Caco-2 (cell line): Measurements from ENCODE around the gene RNGTT. TPM values are rescaled to one million over a fixed set of nuclear protein-coding genes. Genes with fewer than 3 reads are reported as not detected.

Source experiments
- BruUV-seq: library from RNA; stranded (reverse); fragments of 400-500 nt; replicated peaks from 2 replicates; lab custom pipeline; 2021; lab: Mats Ljungman, UMichigan
- CTCF ChIA-PET: fragments of 300-600 bp; sonication (Branson Sonifier 250); formaldehyde crosslinking; loops from one replicate; lab custom pipeline; 2022; ENCODE audit warnings: antibody characterized with exemption; lab: Charles Lee
- POLR2A ChIA-PET: fragments of 300-600 bp; sonication (Branson Sonifier 250); formaldehyde crosslinking; loops from one replicate; lab custom pipeline; 2022; ENCODE audit warnings: antibody characterized with exemption; lab: Charles Lee
- DNase-seq, 2 experiments: peaks; one replicate each; pipeline versions ENCODE4 v3.0.0 to v3.0.0-alpha.2; 2020 to 2022
- H3K27me3 ChIP-seq: replicated peaks from 2 replicates; pipeline ENCODE4 v1.6.0; 2011; ENCODE audit warnings: low read length; ENCODE audit not compliant: control insufficient read depth, insufficient read depth
- H3K36me3 ChIP-seq: 2 replicates; pipeline ENCODE4 v1.5.1; 2011; ENCODE audit warnings: low read length; ENCODE audit not compliant: control insufficient read depth, insufficient read depth
- H3K4me1 ChIP-seq: fragments of 250-450 bp; sonication (Bioruptor Pico); 2 replicates; pipeline ENCODE4 v1.5.1; 2020; ENCODE audit warnings: mild to moderate bottlenecking
- H3K4me3 ChIP-seq: 2 replicates; pipeline ENCODE4 v1.5.1; 2011; ENCODE audit warnings: low read depth, mild to moderate bottlenecking, control low read depth, low read length
- H3K9me3 ChIP-seq: fragments of 250-450 bp; sonication (Bioruptor Pico); 2 replicates; pipeline ENCODE4 v1.5.1; 2020; ENCODE audit warnings: mild to moderate bottlenecking, moderate library complexity
- H3K27ac Mint-ChIP-seq: one replicate; pipeline ENCODE4 v1.8.0; 2022; ENCODE audit warnings: mixed read lengths; ENCODE audit not compliant: unreplicated experiment
- H3K27me3 Mint-ChIP-seq: one replicate; pipeline ENCODE4 v1.8.0; 2022; ENCODE audit warnings: mixed read lengths; ENCODE audit not compliant: insufficient read depth, unreplicated experiment
- H3K36me3 Mint-ChIP-seq: one replicate; pipeline ENCODE4 v1.8.0; 2022; ENCODE audit warnings: mild to moderate bottlenecking, mixed read lengths; ENCODE audit not compliant: insufficient read depth, unreplicated experiment
- H3K4me1 Mint-ChIP-seq: one replicate; pipeline ENCODE4 v1.8.0; 2022; ENCODE audit warnings: low read depth, mixed read lengths; ENCODE audit not compliant: unreplicated experiment
- H3K4me3 Mint-ChIP-seq: one replicate; pipeline ENCODE4 v1.8.0; 2022; ENCODE audit warnings: mild to moderate bottlenecking, moderate library complexity, mixed read lengths; ENCODE audit not compliant: unreplicated experiment
- H3K9me3 Mint-ChIP-seq: one replicate; pipeline ENCODE4 v1.8.0; 2022; ENCODE audit warnings: mixed read lengths; ENCODE audit not compliant: unreplicated experiment
- intact Hi-C: fragments of 100-400 bp; cut with micrococcal nuclease; formaldehyde crosslinking; loops from one replicate; pipeline ENCODE4 v1.10.0; 2022; ENCODE audit not compliant: unreplicated experiment
- total RNA-seq: library from RNA; stranded (reverse); gene quantifications from 2 replicates; pipeline ENCODE4 v1.2.3, GENCODE V29; 2022
- TF ChIP-seq, protein P1 (sequence below), 2 experiments: fragments of 200-600 bp in 1 of 2; IDR thresholded peaks; 1 replicate in 1 of 2; 2 replicates in 1 of 2; pipeline versions ENCODE4 v1.5.1 to v1.8.0; 2011 to 2022; ENCODE audit warnings: antibody characterized with exemption in 1 of 2, control low read depth in 1 of 2, inconsistent platforms in 1 of 2, low read depth in 1 of 2, low read length in 1 of 2, mild to moderate bottlenecking in 1 of 2, moderate library complexity in 1 of 2; ENCODE audit not compliant: insufficient read depth in 1 of 2, severe bottlenecking in 1 of 2, unreplicated experiment in 1 of 2

The RNGTT gene
- total RNA-seq, 1 experiment from 2014 or later = 17.7 TPM

- H3K27me3 ChIP-seq = no peaks in the 10 kb centered on the region
- H3K4me1 ChIP-seq = no peaks in the 10 kb centered on the region
- Mint-ChIP-seq H3K4me1 (peaks cover 5% of the 10 kb centered on the region), H3K27me3 (no peaks in the 10 kb centered on the region), H3K36me3 (peaks cover 12% of the 10 kb centered on the region), H3K4me3 (no peak overlapping the region), H3K27ac (no peak overlapping the region), H3K9me3 (no peaks in the 10 kb centered on the region)
- no peak overlapping the region for H3K4me3 ChIP-seq
- TF ChIP-seq, protein P1, sequence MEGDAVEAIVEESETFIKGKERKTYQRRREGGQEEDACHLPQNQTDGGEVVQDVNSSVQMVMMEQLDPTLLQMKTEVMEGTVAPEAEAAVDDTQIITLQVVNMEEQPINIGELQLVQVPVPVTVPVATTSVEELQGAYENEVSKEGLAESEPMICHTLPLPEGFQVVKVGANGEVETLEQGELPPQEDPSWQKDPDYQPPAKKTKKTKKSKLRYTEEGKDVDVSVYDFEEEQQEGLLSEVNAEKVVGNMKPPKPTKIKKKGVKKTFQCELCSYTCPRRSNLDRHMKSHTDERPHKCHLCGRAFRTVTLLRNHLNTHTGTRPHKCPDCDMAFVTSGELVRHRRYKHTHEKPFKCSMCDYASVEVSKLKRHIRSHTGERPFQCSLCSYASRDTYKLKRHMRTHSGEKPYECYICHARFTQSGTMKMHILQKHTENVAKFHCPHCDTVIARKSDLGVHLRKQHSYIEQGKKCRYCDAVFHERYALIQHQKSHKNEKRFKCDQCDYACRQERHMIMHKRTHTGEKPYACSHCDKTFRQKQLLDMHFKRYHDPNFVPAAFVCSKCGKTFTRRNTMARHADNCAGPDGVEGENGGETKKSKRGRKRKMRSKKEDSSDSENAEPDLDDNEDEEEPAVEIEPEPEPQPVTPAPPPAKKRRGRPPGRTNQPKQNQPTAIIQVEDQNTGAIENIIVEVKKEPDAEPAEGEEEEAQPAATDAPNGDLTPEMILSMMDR (IDR thresholded peaks at IDR 0.05; ENCODE audit: insufficient read depth in 1 of 2, low read depth in 1 of 2, low read length in 1 of 2, severe bottlenecking in 1 of 2, unreplicated experiment in 1 of 2) = no peak
- DNase-seq = no peak
- BruUV-seq = no TSS peak
- intact Hi-C loops = no loop called here
- H3K36me3 ChIP-seq = no peaks in the 10 kb centered on the region
- no peaks in the 10 kb centered on the region for H3K9me3 ChIP-seq
- ChIA-PET CTCF (no interaction called here), POLR2A (no interaction called here)
These were observed 40.5 kb downstream of the RNGTT start for GRCh38 chr6:88922775-88923548.

DNA sequence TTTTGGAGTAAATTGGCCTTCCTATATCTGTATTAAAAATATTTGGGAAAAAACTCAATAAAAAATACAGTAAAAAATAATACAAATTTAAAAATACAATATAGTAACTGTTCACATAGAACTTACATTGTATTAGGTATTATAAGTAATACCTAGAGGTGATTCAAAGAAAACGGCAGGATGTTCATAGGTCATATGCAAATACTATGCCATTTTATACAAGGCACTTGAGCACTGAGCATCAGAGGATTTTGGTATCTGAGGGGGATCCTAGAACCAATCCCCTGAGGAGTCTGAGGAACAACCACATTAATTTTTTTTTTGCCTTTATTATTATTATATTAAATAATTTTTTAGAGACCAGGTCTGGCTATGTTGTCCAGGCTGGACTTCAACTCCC lies 41.7 kb downstream of the RNGTT start:
- Histone ChIP-seq H3K36me3 (no peaks in the 10 kb centered on the region), H3K4me3 (no peak overlapping the region), H3K9me3 (no peaks in the 10 kb centered on the region), H3K27me3 (no peaks in the 10 kb centered on the region), H3K4me1 (0 out of 2 replicates have a peak, but pooled peaks cover 6% of the 10 kb centered on the region)
- Mint-ChIP-seq H3K4me3 (no peak overlapping the region), H3K36me3 (peaks cover 12% of the 10 kb centered on the region), H3K27me3 (no peaks in the 10 kb centered on the region), H3K9me3 (no peaks in the 10 kb centered on the region), H3K4me1 (peaks cover 7% of the 10 kb centered on the region), H3K27ac (no peak overlapping the region)
- POLR2A ChIA-PET = interaction anchor here (0.7 kb wide), 1 partner anchor 19 kb away, joined by 3 read pairs; no protein-coding TSS in a partner anchor
- no peak for DNase-seq
- CTCF ChIA-PET = interaction anchor here (0.7 kb wide), 1 partner anchor 164 kb away, joined by 3 read pairs; no protein-coding TSS in a partner anchor
- intact Hi-C loops = no loop called here
- no TSS peak for BruUV-seq
- TF ChIP-seq, protein P1 (IDR thresholded peaks at IDR 0.05; ENCODE audit: insufficient read depth in 1 of 2, low read depth in 1 of 2, low read length in 1 of 2, severe bottlenecking in 1 of 2, unreplicated experiment in 1 of 2) = no peak

GRCh38 chr6:88920774-88921733 lies 42.4 kb downstream of the RNGTT start:
- H3K4me3 ChIP-seq = no peak overlapping the region
- no peaks in the 10 kb centered on the region for H3K36me3 ChIP-seq
- TF ChIP-seq, protein P1 (IDR thresholded peaks at IDR 0.05; ENCODE audit: insufficient read depth in 1 of 2, low read depth in 1 of 2, low read length in 1 of 2, severe bottlenecking in 1 of 2, unreplicated experiment in 1 of 2) = no peak
- H3K4me3 Mint-ChIP-seq = no peak overlapping the region
- peaks cover 7% of the 10 kb centered on the region for H3K4me1 Mint-ChIP-seq
- no peaks in the 10 kb centered on the region for H3K27me3 ChIP-seq
- BruUV-seq = no TSS peak
- CTCF ChIA-PET = interaction anchor here (0.7 kb wide), 1 partner anchor 164 kb away, joined by 3 read pairs; no protein-coding TSS in a partner anchor
- no peaks in the 10 kb centered on the region for H3K9me3 ChIP-seq
- H3K36me3 Mint-ChIP-seq = peaks cover 12% of the 10 kb centered on the region
- no peaks in the 10 kb centered on the region for H3K27me3 Mint-ChIP-seq
- POLR2A ChIA-PET = interaction anchor here (0.7 kb wide), 1 partner anchor 19 kb away, joined by 3 read pairs; no protein-coding TSS in a partner anchor
- 0 out of 2 replicates have a peak, but pooled peaks cover 7% of the 10 kb centered on the region for H3K4me1 ChIP-seq
- intact Hi-C loops = no loop called here
- H3K9me3 Mint-ChIP-seq = no peaks in the 10 kb centered on the region
- H3K27ac Mint-ChIP-seq = no peak overlapping the region
- DNase-seq = no peak
